ENCODE data around the gene SYTL1. TPM values are rescaled to one million over a fixed set of nuclear protein-coding genes. Genes with fewer than 3 reads are reported as not detected.
A peak's percentile ranks its signal among the peaks of the same experiment; 100 is the strongest.

Gene SYTL1
- total RNA-seq, 3 donors from 2014 or later (not counting 1 experiment from before 2014, with no cell fraction given), result 244 to 312 (median 273) TPM

GRCh38 chr1:27394282-27394658 is 52.4 kb downstream of the SYTL1 start:
- peak overlapping the region in 1 of 2 donors; percentile 98 for H3K27ac Mint-ChIP-seq
- intact Hi-C loops (cut with micrococcal nuclease), result loop anchor here (2.0 kb wide), 2 partner anchors 61 to 269 kb away; no protein-coding TSS in a partner anchor

GRCh38 chr1:27394925-27395324 is 53.1 kb downstream of the SYTL1 start:
- ATAC-seq (no peak), DNase-seq (no peak)
- intact Hi-C loops (cut with micrococcal nuclease), result loop anchor here (1.0 to 5.0 kb wide), 4 partner anchors 62 to 293 kb away; no protein-coding TSS in a partner anchor
- Mint-ChIP-seq H3K36me3 (no peaks in the 10 kb centered on the region), H3K27ac (peak overlapping the region; percentile 36 to 98), H3K9me3 (no peaks in the 10 kb centered on the region), H3K4me1 (peaks cover 9 to 19% of the 10 kb centered on the region in 2 donors), H3K4me3 (no peak overlapping the region), H3K27me3 (ENCODE audit: low read depth in 2 of 2) (peaks cover 7 to 10% of the 10 kb centered on the region in 2 donors)
- WGBS (ENCODE audit: insufficient coverage), result 95% methylated on average over 1 of the region's 1 CpG
- TF ChIP-seq CTCF (IDR thresholded peaks at IDR 0.05), result no peak
- Histone ChIP-seq H3K9me3 (ENCODE audit: control insufficient read depth, insufficient read depth, low read length) (no peaks in the 10 kb centered on the region), H3K27me3 (ENCODE audit: control insufficient read depth, insufficient read depth, low read length) (no peaks in the 10 kb centered on the region), H3K4me1 (ENCODE audit: control insufficient read depth, insufficient read depth, low read length) (peaks cover 23% of the 10 kb centered on the region), H3K36me3 (ENCODE audit: control insufficient read depth, insufficient read depth, low read length) (no peaks in the 10 kb centered on the region), H3K27ac (ENCODE audit: low read length) (no peak overlapping the region), H3K4me3 (ENCODE audit: low read length) (no peak overlapping the region)

More at GRCh38 chr1:27394282-27394658, 52.4 kb downstream of the SYTL1 start:
- Histone ChIP-seq H3K9me3 (ENCODE audit: control insufficient read depth, insufficient read depth, low read length) (no peaks in the 10 kb centered on the region), H3K27ac (ENCODE audit: low read length) (no peak overlapping the region), H3K4me1 (ENCODE audit: control insufficient read depth, insufficient read depth, low read length) (peaks cover 23% of the 10 kb centered on the region), H3K4me3 (ENCODE audit: low read length) (no peak overlapping the region), H3K36me3 (ENCODE audit: control insufficient read depth, insufficient read depth, low read length) (no peaks in the 10 kb centered on the region), H3K27me3 (ENCODE audit: control insufficient read depth, insufficient read depth, low read length) (no peaks in the 10 kb centered on the region)
- no peak for ATAC-seq
- no peak for TF ChIP-seq CTCF (IDR thresholded peaks at IDR 0.05)
- Mint-ChIP-seq H3K4me3 (peak overlapping the region; percentile 55), H3K9me3 (no peaks in the 10 kb centered on the region), H3K36me3 (no peaks in the 10 kb centered on the region), H3K4me1 (peaks cover 9 to 19% of the 10 kb centered on the region in 2 donors), H3K27me3 (ENCODE audit: low read depth in 2 of 2) (peaks cover 7 to 10% of the 10 kb centered on the region in 2 donors)
- 97% methylated on average over 9 of the region's 9 CpGs for WGBS (ENCODE audit: insufficient coverage)
- no peak for DNase-seq

- no peaks in the 10 kb centered on the region for H3K36me3 Mint-ChIP-seq
- 2% methylated on average over 7 of the region's 10 CpGs for WGBS (ENCODE audit: insufficient coverage)
- peaks cover 6 to 7% of the 10 kb centered on the region in 2 donors for H3K27me3 Mint-ChIP-seq (ENCODE audit: low read depth in 2 of 2)
- Histone ChIP-seq H3K4me3 (ENCODE audit: low read length) (no peak overlapping the region), H3K9me3 (ENCODE audit: control insufficient read depth, insufficient read depth, low read length) (no peaks in the 10 kb centered on the region), H3K4me1 (ENCODE audit: control insufficient read depth, insufficient read depth, low read length) (peaks cover 23% of the 10 kb centered on the region), H3K27me3 (ENCODE audit: control insufficient read depth, insufficient read depth, low read length) (no peaks in the 10 kb centered on the region), H3K36me3 (ENCODE audit: control insufficient read depth, insufficient read depth, low read length) (no peaks in the 10 kb centered on the region), H3K27ac (ENCODE audit: low read length) (no peak overlapping the region)
- H3K4me3 Mint-ChIP-seq, result peak overlapping the region; percentile 17
- peaks cover 11 to 24% of the 10 kb centered on the region in 2 donors for H3K4me1 Mint-ChIP-seq
- intact Hi-C loops (cut with micrococcal nuclease), result loop anchor here (1.0 to 5.0 kb wide), 4 partner anchors 63 to 293 kb away; no protein-coding TSS in a partner anchor
- peak overlapping the region; percentile 36 to 98 for H3K27ac Mint-ChIP-seq
- DNase-seq (peak; percentile 76 to 90), ATAC-seq (peak; percentile 31 to 61 (median 32))
- TF ChIP-seq CTCF (IDR thresholded peaks at IDR 0.05), result peak; percentile 92
- no peaks in the 10 kb centered on the region for H3K9me3 Mint-ChIP-seq
Observed at GRCh38 chr1:27395441-27396195, 53.8 kb downstream of the SYTL1 start.
